Measurements from ENCODE around the gene DPY19L2.
"Not testable (repeated sequence)": the region's sequence is repeated elsewhere in the genome, so short reads cannot be mapped to it uniquely, and the experiment has no call there.

Gene DPY19L2

DNA sequence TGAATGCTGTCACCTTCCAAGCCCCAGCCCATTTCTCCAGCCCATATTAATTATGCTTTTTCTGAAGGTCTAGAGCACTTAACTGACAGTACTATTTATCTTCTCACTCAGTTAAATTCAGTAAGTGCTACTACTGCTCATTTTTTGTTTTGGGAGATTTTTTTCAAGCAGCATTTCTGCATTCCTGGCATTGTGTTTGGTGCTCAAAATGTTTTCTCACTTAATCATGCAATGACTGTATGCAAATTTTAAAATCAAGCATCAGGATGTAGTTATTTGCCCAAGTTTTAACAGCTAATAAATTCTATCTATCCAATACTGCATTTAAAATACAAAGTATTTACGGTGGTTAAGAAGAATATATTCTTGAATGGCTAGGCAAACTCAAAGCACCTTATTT, 1.6 kb upstream of the DPY19L2 start:
- DNase-seq (ENCODE audit: low spot score) = not testable (repeated sequence)

DNA sequence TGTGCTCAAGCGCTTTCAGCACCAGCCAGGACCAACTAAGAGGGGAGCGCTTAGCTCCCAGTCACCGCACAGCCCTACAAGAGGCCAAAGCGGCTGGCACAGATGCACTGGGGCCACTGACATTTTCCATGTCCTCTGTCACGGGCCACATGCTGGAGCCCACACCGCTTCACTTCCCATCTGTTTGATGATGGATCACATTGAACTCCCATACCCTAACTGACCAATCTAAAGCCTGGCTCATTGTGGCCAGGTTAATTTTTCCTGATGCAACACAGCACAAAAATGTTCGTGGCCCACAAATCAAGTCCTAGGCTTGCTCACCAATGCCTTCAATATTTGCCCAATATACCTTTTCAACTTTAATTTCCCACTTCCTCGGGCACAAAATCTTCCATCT, 1.1 kb upstream of the DPY19L2 start:
- DNase-seq (ENCODE audit: low spot score) = not testable (repeated sequence)

DNA sequence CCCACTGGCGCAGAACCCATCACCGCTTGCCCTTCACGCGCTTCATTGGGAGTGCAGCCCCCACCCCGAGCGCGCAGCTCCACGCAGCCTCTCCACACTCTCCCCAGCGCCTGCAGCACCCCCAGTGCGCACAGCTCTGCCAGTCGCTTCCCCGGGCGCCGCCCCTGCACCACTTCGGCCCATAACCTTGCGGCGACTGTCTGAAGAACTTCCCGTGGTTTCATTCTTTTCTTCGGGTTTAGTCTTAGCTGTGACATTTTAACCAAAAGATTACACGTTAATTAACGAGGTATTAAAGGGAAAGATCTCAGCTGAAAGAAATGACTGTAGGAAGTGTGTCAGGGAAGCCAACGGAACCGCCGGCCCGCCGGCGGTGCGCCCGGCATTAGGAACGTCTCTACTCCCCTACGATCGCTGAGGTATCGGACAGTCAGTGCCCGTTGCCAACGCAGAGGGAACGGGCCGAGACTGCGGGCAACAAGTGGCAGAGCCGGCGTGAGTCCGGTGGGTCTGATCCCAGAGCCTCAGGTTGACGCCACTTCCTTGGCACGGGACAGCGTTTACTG, 590 bp upstream of the DPY19L2 start:
- DNase-seq (ENCODE audit: low spot score) = peak; percentile 8

- not testable (repeated sequence) for DNase-seq (ENCODE audit: low spot score)
Observed at GRCh38 chr12:63663005-63663404, 5.3 kb downstream of the DPY19L2 start.

DNA sequence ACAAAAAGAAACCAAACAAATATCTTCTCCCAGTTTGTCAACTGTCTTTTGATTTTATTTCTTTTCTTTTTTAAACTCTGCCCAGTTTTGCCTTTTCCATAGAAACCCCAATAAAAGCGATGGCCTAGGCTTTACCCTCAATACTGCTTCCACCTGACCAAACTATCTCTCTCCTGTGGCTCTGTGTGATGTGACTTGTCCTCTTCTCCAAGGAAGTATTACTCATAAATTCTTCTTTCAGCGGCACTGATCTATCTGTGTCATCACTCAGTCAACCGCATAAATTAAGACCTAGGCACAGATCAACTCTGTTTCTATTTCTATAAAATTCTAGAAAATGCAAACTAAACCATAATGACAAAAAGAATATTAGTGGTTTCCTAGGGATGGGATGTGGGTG, 9.8 kb downstream of the DPY19L2 start:
- DNase-seq (ENCODE audit: low spot score) = not testable (repeated sequence)

DNA sequence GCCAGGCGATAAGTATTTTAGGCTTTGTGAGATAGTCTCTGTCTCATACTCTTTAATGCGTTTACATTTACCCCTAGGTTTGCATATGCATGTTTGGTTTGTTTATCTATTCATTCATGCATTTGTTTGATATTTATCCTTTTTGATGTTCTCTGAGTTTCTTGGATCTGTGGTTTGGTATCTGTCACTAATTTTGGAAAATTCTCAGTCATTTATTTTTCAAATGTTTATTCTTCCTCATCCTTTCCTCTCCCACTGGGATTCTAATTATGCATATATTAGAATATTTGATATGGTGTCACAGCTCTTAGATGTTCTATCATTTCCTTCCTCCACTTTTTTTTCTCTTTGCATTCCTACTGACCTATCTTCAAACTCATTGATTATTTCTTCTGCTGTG, 11.9 kb downstream of the DPY19L2 start:
- not testable (repeated sequence) for DNase-seq (ENCODE audit: low spot score)

DNA sequence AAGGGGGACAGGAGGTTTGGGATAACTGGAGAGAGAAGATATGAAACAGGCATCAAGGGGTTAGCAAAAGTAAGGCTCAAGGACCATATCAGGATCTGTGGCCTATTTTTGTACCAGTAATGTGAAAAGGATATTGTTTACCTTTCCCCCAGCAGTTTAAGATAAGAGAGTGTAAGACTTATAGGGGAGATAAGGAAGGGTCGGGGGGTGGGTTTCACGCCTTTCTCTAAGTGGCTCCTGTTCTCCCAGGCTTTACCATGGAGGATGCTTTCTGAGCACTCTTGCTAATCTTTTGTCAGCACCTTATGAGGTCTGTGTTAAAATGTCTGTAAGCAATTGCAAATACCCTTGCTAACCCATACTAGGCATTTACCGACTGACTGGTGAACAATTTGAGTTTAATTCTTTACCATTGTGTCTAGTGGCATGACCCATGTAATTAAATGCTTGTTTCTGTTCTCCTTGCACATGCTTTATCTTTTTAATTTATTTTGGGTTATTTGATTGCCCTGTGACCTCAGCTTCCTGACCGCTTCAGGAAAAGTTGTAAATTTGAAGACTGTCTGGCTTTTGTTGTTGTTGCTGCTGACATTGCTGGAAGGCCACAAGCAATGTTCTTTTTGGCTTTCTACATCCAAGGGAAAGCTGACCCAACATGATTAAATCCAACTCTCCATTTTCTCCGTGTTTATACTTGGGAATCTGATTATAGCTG, 12.6 kb downstream of the DPY19L2 start:
- not testable (repeated sequence) for DNase-seq (ENCODE audit: low spot score)

GRCh38 chr12:63654481-63654880, 13.8 kb downstream of the DPY19L2 start:
- not testable (repeated sequence) for DNase-seq (ENCODE audit: low spot score)

DNA sequence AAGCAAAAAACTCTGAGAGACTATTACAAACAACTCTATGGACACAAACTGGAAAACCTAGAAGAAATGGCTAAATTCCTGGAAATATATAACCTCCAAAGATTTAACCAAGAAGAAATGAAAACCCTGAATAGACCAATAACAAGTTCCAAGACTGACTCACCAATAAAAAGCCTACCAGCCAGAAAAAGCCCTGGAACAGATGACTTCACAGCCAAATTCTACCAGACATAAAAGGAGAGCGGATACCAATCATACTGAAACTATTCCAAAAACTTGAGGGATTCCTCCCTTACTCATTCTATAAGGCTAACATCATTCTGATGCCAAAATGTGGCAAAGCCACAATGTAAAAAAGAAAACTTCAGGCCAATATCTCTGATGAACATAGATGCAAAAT, 18.8 kb downstream of the DPY19L2 start:
- DNase-seq (ENCODE audit: low spot score) = not testable (repeated sequence)

DNA sequence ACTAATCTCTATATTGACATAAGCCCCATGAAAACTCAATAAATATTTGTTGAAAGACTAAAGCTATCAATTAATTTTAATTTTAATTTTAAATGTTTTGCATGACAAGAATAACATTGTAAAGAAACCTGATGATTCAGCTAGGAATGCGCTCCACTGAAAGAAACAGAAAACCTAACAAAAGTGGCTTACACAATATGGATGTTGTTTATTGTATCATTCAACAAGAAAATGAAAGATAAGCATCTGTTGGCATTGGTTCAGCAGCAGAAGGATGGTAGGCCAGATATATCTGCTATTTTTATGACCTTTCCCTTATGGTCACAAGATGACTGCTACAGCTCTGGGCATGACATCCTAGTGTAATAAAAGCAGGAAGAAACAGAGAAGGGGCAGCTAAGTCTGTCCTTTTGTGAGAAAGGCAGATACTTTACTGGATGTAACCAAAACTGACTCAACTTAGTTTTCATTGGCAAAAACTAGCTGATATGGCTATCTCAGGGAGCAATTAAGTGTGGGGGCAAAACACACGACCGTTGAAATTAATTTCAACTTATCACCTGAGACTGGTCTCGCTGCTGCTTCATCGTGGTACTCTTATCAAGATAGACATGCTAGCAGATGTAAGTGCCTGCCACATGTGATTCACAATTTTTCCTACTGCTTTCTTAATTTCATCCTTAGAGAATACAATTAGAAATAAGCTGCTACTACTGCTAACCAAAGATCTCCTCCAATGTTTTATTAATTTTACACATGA, 24.7 kb downstream of the DPY19L2 start:
- not testable (repeated sequence) for DNase-seq (ENCODE audit: low spot score)

DNA sequence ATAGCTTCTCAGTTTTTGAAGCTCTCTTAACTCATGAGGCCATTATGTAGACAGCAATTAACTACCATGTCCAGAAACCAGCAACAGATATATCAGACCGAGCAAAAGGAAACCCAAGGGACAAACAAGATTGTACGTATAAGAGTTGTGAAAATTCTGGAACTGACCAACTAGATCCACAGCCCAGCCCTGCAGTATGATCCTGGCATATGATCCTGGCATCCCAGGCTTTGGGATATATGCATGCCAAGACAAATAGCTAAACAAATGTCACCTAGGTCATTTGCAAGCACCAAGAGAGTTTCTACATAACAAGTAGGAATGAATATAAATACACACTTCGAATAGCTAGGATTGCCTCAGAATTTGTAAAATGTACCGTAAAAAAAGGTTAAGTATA, 44.0 kb downstream of the DPY19L2 start:
- not testable (repeated sequence) for DNase-seq (ENCODE audit: low spot score)

- DNase-seq (ENCODE audit: low spot score) = not testable (repeated sequence)
Observed at GRCh38 chr12:63615544-63615943, 52.7 kb downstream of the DPY19L2 start.

- DNase-seq (ENCODE audit: low spot score) = not testable (repeated sequence)
Observed at GRCh38 chr12:63611285-63611684, 57.0 kb downstream of the DPY19L2 start.

- not testable (repeated sequence) for DNase-seq (ENCODE audit: low spot score)
Observed at GRCh38 chr12:63609281-63609680, 59.0 kb downstream of the DPY19L2 start.

DNA sequence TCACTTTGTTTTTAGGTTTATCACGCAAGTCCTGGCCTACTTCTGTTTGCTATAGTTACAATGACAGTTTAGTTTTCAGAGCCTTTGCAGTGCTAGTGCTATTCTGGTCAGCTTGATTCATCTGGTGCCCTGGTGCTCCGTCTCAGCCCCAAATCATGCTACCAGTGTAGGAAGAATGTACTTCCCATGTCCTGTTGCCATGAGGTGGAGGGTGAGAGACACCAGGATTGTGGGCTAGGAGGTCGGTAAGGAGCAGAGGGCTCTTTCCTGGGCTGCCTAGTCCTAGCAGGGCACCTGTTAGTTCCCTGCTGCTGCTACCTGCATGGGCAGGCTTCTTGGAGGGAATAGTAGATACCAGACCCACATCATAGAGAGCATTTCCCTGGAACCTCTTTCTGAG, 63.3 kb downstream of the DPY19L2 start:
- not testable (repeated sequence) for DNase-seq (ENCODE audit: low spot score)

DNA sequence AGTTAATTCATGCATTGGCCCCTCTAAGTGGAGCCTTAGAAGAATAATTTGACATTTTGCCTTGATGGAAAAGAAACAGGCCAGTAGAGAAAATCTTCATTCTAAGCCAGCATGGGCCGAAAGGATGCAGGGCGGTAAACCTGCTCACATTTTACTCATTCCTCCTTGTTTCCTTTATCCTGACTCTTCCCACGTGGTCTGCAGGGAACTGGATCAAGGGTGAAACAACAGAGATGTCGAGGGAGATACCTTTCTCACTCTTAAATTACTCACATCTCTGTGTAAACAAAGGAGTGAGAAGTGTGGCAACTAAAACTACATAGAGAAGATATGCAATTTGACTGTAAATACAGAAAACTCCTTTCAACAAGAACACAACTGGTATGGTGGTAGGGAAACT, 73.5 kb downstream of the DPY19L2 start:
- not testable (repeated sequence) for DNase-seq (ENCODE audit: low spot score)

DNA sequence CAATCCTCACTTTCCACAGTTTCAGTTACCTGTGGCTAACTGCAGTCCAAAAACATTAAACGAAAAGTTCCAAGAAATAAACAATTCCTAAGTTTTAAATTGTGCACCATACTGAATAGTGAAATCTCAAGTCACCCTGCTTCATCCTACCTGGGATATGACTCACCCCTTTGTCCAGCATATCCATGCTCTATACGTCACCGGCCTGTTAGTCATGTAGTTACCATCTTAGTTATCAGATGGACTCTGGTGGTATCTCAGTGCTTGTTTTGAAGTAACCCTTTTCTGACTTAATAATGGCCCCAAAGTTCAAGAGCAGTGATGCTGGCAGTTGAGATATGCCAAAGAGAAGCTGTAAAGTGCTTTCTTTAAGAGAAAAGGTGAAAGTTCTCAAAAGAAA, 83.9 kb downstream of the DPY19L2 start:
- DNase-seq (ENCODE audit: low spot score) = not testable (repeated sequence)

DNA sequence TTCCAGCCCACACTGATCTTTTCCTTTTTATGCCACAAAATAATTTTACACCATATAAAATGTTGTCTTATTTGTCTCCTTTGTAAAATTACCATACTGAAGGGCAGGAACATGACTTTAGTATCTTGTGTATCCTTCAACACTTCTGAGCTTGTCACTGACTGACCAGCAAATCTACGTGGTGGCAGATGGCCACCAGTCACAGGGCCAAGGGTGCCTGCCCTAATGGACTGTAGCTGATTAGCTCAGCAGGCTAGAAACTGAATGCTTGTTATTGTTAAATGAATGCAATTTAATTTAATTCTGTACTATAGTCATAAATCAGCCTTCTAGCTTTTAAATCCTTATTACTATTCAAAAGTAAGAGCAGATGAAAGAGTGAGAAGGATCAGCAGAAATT, 85.0 kb downstream of the DPY19L2 start:
- DNase-seq (ENCODE audit: low spot score) = not testable (repeated sequence)

GRCh38 chr12:63577631-63578030, 90.7 kb downstream of the DPY19L2 start:
- not testable (repeated sequence) for DNase-seq (ENCODE audit: low spot score)

GRCh38 chr12:63572038-63572437, 96.3 kb downstream of the DPY19L2 start:
- not testable (repeated sequence) for DNase-seq (ENCODE audit: low spot score)

DNA sequence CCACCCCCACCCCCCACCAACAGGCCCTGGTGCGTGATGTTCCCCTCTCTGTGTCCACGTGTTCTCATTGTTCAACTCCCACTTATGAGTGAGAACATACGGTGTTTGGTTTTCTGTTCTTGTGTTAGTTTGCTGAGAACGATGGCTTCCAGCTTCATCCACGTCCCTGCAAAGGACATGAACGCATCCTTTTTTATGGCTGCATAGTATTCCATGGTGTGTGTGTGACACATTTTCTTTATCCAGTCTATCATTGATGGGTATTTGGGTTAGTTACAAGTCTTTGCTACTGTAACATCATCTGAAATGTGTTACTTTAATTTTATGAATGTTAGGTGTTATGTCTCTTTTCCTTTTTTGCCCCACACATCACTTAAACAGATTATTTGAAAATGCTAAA, 109.8 kb downstream of the DPY19L2 start:
- not testable (repeated sequence) for DNase-seq (ENCODE audit: low spot score)

GRCh38 chr12:63551397-63551796, 116.9 kb downstream of the DPY19L2 start:
- not testable (repeated sequence) for DNase-seq (ENCODE audit: low spot score)

DNA sequence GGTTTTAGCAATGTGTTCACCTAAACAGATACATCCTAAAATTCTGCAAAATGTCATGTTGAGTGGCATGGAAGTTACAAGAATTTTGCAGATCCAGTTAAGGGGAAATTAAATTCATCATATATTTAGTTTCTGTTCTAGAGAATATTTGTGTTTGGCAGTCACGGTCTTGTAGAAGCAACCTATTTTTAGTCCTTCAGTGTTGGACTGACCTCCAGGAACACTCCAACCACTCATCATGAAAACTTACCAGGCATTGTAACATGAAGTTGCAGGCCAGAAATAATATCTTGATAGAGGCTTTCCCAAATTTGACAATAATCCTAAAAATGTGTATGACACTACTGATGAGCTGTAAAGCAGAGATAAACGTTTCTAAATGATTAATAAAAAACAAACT, 119.3 kb downstream of the DPY19L2 start:
- not testable (repeated sequence) for DNase-seq (ENCODE audit: low spot score)

Measured in GM20000 (cell line).